A549 (cell line): ENCODE measurements around the gene NDUFB7. TPM values are rescaled to one million over a fixed set of nuclear protein-coding genes. Genes with fewer than 3 reads are reported as not detected.

Experiments
- ATAC-seq, 2 experiments: fragments of 200-7000 bp in 1 of 2; fragments of >200 bp in 1 of 2; cut with Nextera tagmentation in 1 of 2; cut with Tn5 transposase in 1 of 2; 3 replicates each; pipeline versions ENCODE4 v1.8.0 to v1.9.1; 2018 to 2020; ENCODE audit warnings: mild to moderate bottlenecking in 1 of 2, moderate library complexity in 1 of 2
- CTCF ChIA-PET: fragments of 300-600 bp; sonication (Branson Sonifier 250); formaldehyde crosslinking; extraction: SDS; loops from one replicate; lab custom pipeline; 2021; ENCODE audit warnings: antibody characterized with exemption, inconsistent platforms; lab: Yijun Ruan, JAX
- POLR2A ChIA-PET: fragments of 350-600 bp; formaldehyde crosslinking; extraction: SDS; loops from one replicate; lab custom pipeline; 2021; ENCODE audit warnings: antibody characterized with exemption, inconsistent platforms; lab: Yijun Ruan, JAX
- DNase-seq, 2 experiments: peaks; one replicate each; pipeline versions ENCODE4 v3.0.0 to v3.0.0-alpha.2; 2011 to 2016; ENCODE audit warnings: low read depth in 1 of 2, low spot score in 1 of 2
- FAIRE-seq: peaks from 2 replicates; lab custom pipeline; 2011; peaks lifted over from hg19 to GRCh38; lab: Jason Lieb, UNC
- H3K27ac ChIP-seq, 2 experiments: fragments of >200 bp; sonication (Bioruptor Twin); formaldehyde crosslinking; 3 replicates each; pipeline ENCODE4 v1.5.1; 2016 to 2017
- H3K4me1 ChIP-seq: fragments of >200 bp; sonication (Bioruptor Twin); formaldehyde crosslinking; 3 replicates; pipeline ENCODE4 v1.6.1; 2016
- H3K4me2 ChIP-seq: fragments of >200 bp; sonication (Bioruptor Twin); formaldehyde crosslinking; 3 replicates; pipeline ENCODE4 v1.6.1; 2016
- H3K4me3 ChIP-seq: fragments of >200 bp; sonication (Bioruptor Twin); formaldehyde crosslinking; 3 replicates; pipeline ENCODE4 v1.5.1; 2016
- H3K9me3 ChIP-seq: fragments of >200 bp; sonication (Bioruptor Twin); formaldehyde crosslinking; 3 replicates; pipeline ENCODE4 v1.6.1; 2016
- CBX2 ChIP-seq: fragments of 200-600 bp; sonication (generic); IDR thresholded peaks from 2 replicates; pipeline ENCODE4 v1.6.1; 2016; ENCODE audit warnings: low read depth, mild to moderate bottlenecking, borderline replicate concordance
- CBX8 ChIP-seq: fragments of 200-600 bp; sonication (generic); IDR thresholded peaks from 2 replicates; pipeline ENCODE4 v1.6.1; 2016
- E2F6 ChIP-seq: IDR thresholded peaks from 2 replicates; pipeline ENCODE4 v1.6.1; 2012; ENCODE audit warnings: low read depth, borderline replicate concordance
- EHMT2 ChIP-seq: fragments of 200-600 bp; sonication (generic); IDR thresholded peaks from 2 replicates; pipeline ENCODE4 v1.6.1; 2016; ENCODE audit warnings: antibody characterized with exemption, low read depth, mild to moderate bottlenecking, moderate library complexity
- GATA3 ChIP-seq: IDR thresholded peaks from 2 replicates; pipeline ENCODE4 v1.6.1; 2012; ENCODE audit warnings: borderline replicate concordance
- HEYL ChIP-seq: fragments of 250-450 bp; sonication (Bioruptor Pico); IDR thresholded peaks from 2 replicates; pipeline ENCODE4 v1.8.0; 2021; ENCODE audit warnings: mild to moderate bottlenecking, moderate library complexity
- HMGXB4 ChIP-seq: fragments of 250-450 bp; sonication (Bioruptor Pico); IDR thresholded peaks from 2 replicates; pipeline ENCODE4 v1.5.0; 2021; ENCODE audit warnings: mild to moderate bottlenecking, moderate library complexity, borderline replicate concordance
- JUN ChIP-seq, 2 experiments: fragments of >200 bp; sonication (Bioruptor Twin); formaldehyde crosslinking; IDR thresholded peaks; 2 replicates in 1 of 2; 3 replicates in 1 of 2; pipeline ENCODE4 v1.6.1; 2016 to 2017
- JUNB ChIP-seq: fragments of >200 bp; sonication (Bioruptor Twin); formaldehyde crosslinking; IDR thresholded peaks from 2 replicates; pipeline ENCODE4 v1.6.1; 2016
- MAX ChIP-seq: IDR thresholded peaks from 2 replicates; pipeline ENCODE4 v1.6.1; 2012
- MAZ ChIP-seq: fragments of 150-350 bp; IDR thresholded peaks from 2 replicates; pipeline ENCODE4 v1.6.1; 2014; ENCODE audit warnings: antibody characterized with exemption, low read depth, low read length, borderline replicate concordance
- NPAS2 ChIP-seq: fragments of 250-450 bp; sonication (Bioruptor Pico); IDR thresholded peaks from 2 replicates; pipeline ENCODE4 v1.8.0; 2022; ENCODE audit warnings: mild to moderate bottlenecking, moderate library complexity, borderline replicate concordance
- NR3C1 ChIP-seq: fragments of >200 bp; sonication (Bioruptor Twin); formaldehyde crosslinking; IDR thresholded peaks from 3 replicates; pipeline ENCODE4 v1.6.1; 2017
- PBX3 ChIP-seq: IDR thresholded peaks from 2 replicates; pipeline ENCODE4 v1.6.1; 2012
- PHF8 ChIP-seq: fragments of 200-600 bp; sonication (generic); IDR thresholded peaks from 2 replicates; pipeline ENCODE4 v1.6.1; 2016; ENCODE audit warnings: low read depth, mild to moderate bottlenecking, antibody characterized with exemption, moderate library complexity, borderline replicate concordance
- RAD21 ChIP-seq, 2 experiments: fragments of >200 bp in 1 of 2; sonication (Bioruptor Twin) in 1 of 2; formaldehyde crosslinking in 1 of 2; IDR thresholded peaks in 1 of 2; conservative IDR thresholded peaks in 1 of 2; 2 replicates in 1 of 2; 3 replicates in 1 of 2; pipeline ENCODE4 v1.6.1; 2012 to 2018; ENCODE audit warnings: inconsistent platforms in 1 of 2
- TP53 ChIP-seq: fragments of 250-450 bp; sonication (Bioruptor Pico); IDR thresholded peaks from 2 replicates; pipeline ENCODE4 v1.5.0; 2021; ENCODE audit warnings: mild to moderate bottlenecking, moderate library complexity
- ZFP36 ChIP-seq: fragments of 450-650 bp; IDR thresholded peaks from 2 replicates; pipeline ENCODE4 v1.6.1; 2014; ENCODE audit warnings: borderline replicate concordance; ENCODE audit not compliant: partially characterized antibody
- ZNF302 ChIP-seq: fragments of 250-450 bp; sonication (Bioruptor Pico); IDR thresholded peaks from 2 replicates; pipeline ENCODE4 v1.9.0; 2021; ENCODE audit warnings: inconsistent platforms, mild to moderate bottlenecking, moderate library complexity
- whole genome bisulfite sequencing: methylation state at CpG from one replicate; pipeline ENCODE4 v1.1.6; 2017; ENCODE audit errors: missing lambda C conversion rate; 5-methylcytosine and 5-hydroxymethylcytosine counted together
- polyA plus RNA-seq, 4 experiments: library from polyadenylated mRNA; depleted of rRNA in 3 of 4; stranded (reverse); fragments of >200 nt; fragmentation: RNase III in 1 of 4; extraction: RNeasy Plus Mini Kit Qiagen cat#74134 plus additional on column Dnase treatment in 1 of 4; gene quantifications; 2 replicates in 3 of 4; 3 replicates in 1 of 4; pipeline ENCODE4 v1.2.3, GENCODE V29; 2011 to 2017

NDUFB7 gene
- polyA plus RNA-seq, 2 of the 4 experiments (the other 2 are of a cell fraction): 82.3 to 158 TPM

- 0 out of 3 replicates have a peak, but pooled peaks cover 3% of the 10 kb centered on the region for H3K4me1 ChIP-seq
- POLR2A ChIA-PET: no interaction called here
- no peak for TF ChIP-seq HMGXB4 (CRISPR knock-in tag)
- TF ChIP-seq HEYL (CRISPR knock-in tag): no peak
- TF ChIP-seq ZFP36: no peak
- no peak for TF ChIP-seq TP53 (CRISPR knock-in tag)
- TF ChIP-seq CBX8: no peak
- TF ChIP-seq JUN (IDR thresholded peaks at IDR 0.05): no peak
- no peak for TF ChIP-seq MAX
- TF ChIP-seq ZNF302 (CRISPR knock-in tag): no peak
- no peak for TF ChIP-seq JUNB
- no peak for TF ChIP-seq NR3C1
- FAIRE-seq (no peak), ATAC-seq (no peak), DNase-seq (no peak)
- no peaks in the 10 kb centered on the region for H3K9me3 ChIP-seq
- CTCF ChIA-PET: interaction anchor here (0.6 to 8.3 kb wide), 2 partner anchors 10 to 61 kb away, joined by 5 to 39 read pairs; no protein-coding TSS in a partner anchor
- WGBS: 90% methylated on average over 8 of the region's 18 CpGs
- no peak overlapping the region for H3K4me2 ChIP-seq
- H3K4me3 ChIP-seq: no peak overlapping the region
- H3K27ac ChIP-seq: no peak overlapping the region
Measured at GRCh38 chr19:14566712-14567077, 5.2 kb downstream of the NDUFB7 start.

GRCh38 chr19:14565765-14566711 is 5.8 kb downstream of the NDUFB7 start:
- Histone ChIP-seq H3K4me3 (no peak overlapping the region), H3K9me3 (no peaks in the 10 kb centered on the region), H3K4me2 (no peak overlapping the region), H3K4me1 (0 out of 3 replicates have a peak, but pooled peaks cover 3% of the 10 kb centered on the region), H3K27ac (no peak overlapping the region)
- CTCF ChIA-PET: interaction anchor here (0.6 to 8.3 kb wide), 2 partner anchors 10 to 61 kb away, joined by 5 to 39 read pairs; no protein-coding TSS in a partner anchor
- TF ChIP-seq E2F6 (no peak), NPAS2 (no peak), EHMT2 (no peak), ZNF302 (CRISPR knock-in tag) (no peak)
- FAIRE-seq (no peak), ATAC-seq (no peak), DNase-seq (no peak)
- POLR2A ChIA-PET: no interaction called here
- 86% methylated on average over 16 of the region's 31 CpGs for WGBS

- no peak for ATAC-seq
- no peaks in the 10 kb centered on the region for H3K4me1 ChIP-seq
- TF ChIP-seq CBX2 (no peak), PBX3 (no peak), RAD21 (conservative IDR thresholded peaks at IDR 0.05 in 1 of 2, IDR thresholded peaks at IDR 0.05 in 1 of 2) (no peak), PHF8 (no peak), JUN (IDR thresholded peaks at IDR 0.05) (no peak), GATA3 (no peak), MAZ (no peak), NR3C1 (no peak)
- ChIA-PET CTCF (interaction anchor here (8.3 kb wide), 1 partner anchor 9 kb away, joined by 39 read pairs; no protein-coding TSS in a partner anchor), POLR2A (no interaction called here)
- no peak overlapping the region for H3K27ac ChIP-seq
- no peak overlapping the region for H3K4me3 ChIP-seq
- DNase-seq: no peak
- no peak for FAIRE-seq
- WGBS: 100% methylated on average over 1 of the region's 22 CpGs
- no peak overlapping the region for H3K4me2 ChIP-seq
- no peaks in the 10 kb centered on the region for H3K9me3 ChIP-seq
Measured at GRCh38 chr19:14565298-14565679, 6.6 kb downstream of the NDUFB7 start.
